HepG2 (cell line): ENCODE results near the gene PSMD1. TPM values are rescaled to one million over a fixed set of nuclear protein-coding genes. Genes with fewer than 3 reads are reported as not detected.

Source experiments
- DMAP1 ChIP-seq: IDR thresholded peaks from 2 replicates; pipeline ENCODE4 v1.6.1; 2016
- GABPB1 ChIP-seq: IDR thresholded peaks from 2 replicates; pipeline ENCODE4 v1.6.1; 2016; ENCODE audit warnings: mild to moderate bottlenecking, missing genetic modification reagents, moderate library complexity, missing compliant biosample characterization
- HDAC1 ChIP-seq: sonication (generic); formaldehyde crosslinking; IDR thresholded peaks from 2 replicates; pipeline ENCODE4 v1.5.1; 2020; ENCODE audit warnings: mild to moderate bottlenecking, missing genetic modification reagents
- KLF12 ChIP-seq: sonication (generic); formaldehyde crosslinking; IDR thresholded peaks from 2 replicates; pipeline ENCODE4 v1.4.0; 2020; ENCODE audit warnings: missing genetic modification reagents, borderline replicate concordance
- NKX3-1 ChIP-seq: sonication (generic); formaldehyde crosslinking; IDR thresholded peaks from 2 replicates; pipeline ENCODE4 v1.5.0; 2020; ENCODE audit warnings: missing genetic modification reagents
- ZFX ChIP-seq: sonication (generic); formaldehyde crosslinking; IDR thresholded peaks from 2 replicates; pipeline ENCODE4 v1.4.0; 2020; ENCODE audit warnings: mild to moderate bottlenecking, low read depth, missing genetic modification reagents, moderate library complexity
- ZNF232 ChIP-seq: sonication (generic); formaldehyde crosslinking; IDR thresholded peaks from 2 replicates; pipeline ENCODE4 v1.4.0; 2020; ENCODE audit warnings: missing genetic modification reagents, borderline replicate concordance
- ZNF546 ChIP-seq: sonication (generic); formaldehyde crosslinking; conservative IDR thresholded peaks from 2 replicates; pipeline ENCODE4 v1.8.1; 2023; ENCODE audit warnings: mild to moderate bottlenecking, missing genetic modification reagents
- polyA plus RNA-seq, 8 experiments: library from polyadenylated mRNA; depleted of rRNA in 3 of 8; stranded (reverse) in 7 of 8; unstranded in 1 of 8; fragments of >200 nt; fragmentation: Illumina TruSeq in 4 of 8; extraction: Trizol in 4 of 8; gene quantifications; 2 replicates each; pipeline versions ENCODE4 v1.2.1 to v1.2.3, GENCODE V29; 2011 to 2016; ENCODE audit warnings: low read depth in 4 of 8, missing spikeins in 1 of 8, mixed read lengths in 1 of 8; ENCODE audit not compliant: insufficient read depth in 1 of 8
- total RNA-seq, 5 experiments: library from RNA; depleted of rRNA; stranded (reverse); fragments of >200 nt; fragmentation: Illumina TruSeq; extraction: Trizol; gene quantifications; 2 replicates each; pipeline ENCODE4 v1.2.3, GENCODE V29; 2016; ENCODE audit warnings: low read depth in 1 of 5
- TF ChIP-seq, protein P1 (sequence below): sonication (generic); formaldehyde crosslinking; IDR thresholded peaks from 2 replicates; pipeline ENCODE4 v1.5.1; 2020; ENCODE audit warnings: mild to moderate bottlenecking, missing genetic modification reagents, moderate library complexity
- TF ChIP-seq, protein P2 (sequence below): sonication (generic); formaldehyde crosslinking; IDR thresholded peaks from 2 replicates; pipeline ENCODE4 v1.9.0; 2022; ENCODE audit warnings: missing genetic modification reagents, mild to moderate bottlenecking, borderline replicate concordance
- TF ChIP-seq, protein P3 (sequence below): sonication (generic); formaldehyde crosslinking; IDR thresholded peaks from 2 replicates; pipeline ENCODE4 v1.4.0; 2020; ENCODE audit warnings: missing genetic modification reagents

The PSMD1 gene
- total and polyA plus RNA-seq, 2 of the 13 experiments (the other 11 are each of a cell fraction or from before 2014, with no cell fraction given) = 136 to 191 TPM

DNA sequence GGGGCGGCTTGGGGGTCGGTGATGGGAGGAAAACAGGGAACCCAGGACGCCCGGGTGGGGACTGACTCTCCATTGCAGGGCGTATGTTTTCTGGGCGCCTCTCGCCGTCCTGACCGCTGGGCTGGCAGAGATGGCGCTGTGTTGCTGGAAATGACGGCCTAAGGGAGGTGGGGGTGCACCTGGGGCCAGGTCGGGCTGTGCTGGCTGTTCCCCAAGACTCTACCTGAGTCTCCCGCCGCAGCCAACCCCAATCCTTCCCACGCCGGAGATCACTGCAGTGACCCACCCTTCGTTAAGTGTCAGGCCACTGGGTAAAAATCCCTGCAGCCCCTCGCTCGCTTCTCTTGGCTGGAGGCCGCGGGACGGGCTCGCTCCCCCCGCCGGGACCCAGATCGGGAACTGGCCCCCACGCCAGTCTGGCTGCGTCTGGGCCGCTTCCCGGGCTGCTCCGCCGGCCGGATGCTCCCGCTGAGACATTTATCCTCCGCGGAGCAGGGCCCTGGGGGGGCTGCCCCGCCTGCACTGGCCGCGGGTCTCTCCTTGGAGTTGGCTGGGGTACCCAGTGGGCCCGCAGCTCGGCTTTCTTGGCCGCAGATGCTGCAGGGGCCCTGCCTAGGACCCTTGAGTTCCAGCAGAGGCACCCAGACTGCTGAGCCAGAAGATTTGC, 134.0 kb downstream of the PSMD1 start (continued):
- TF ChIP-seq, protein P1, sequence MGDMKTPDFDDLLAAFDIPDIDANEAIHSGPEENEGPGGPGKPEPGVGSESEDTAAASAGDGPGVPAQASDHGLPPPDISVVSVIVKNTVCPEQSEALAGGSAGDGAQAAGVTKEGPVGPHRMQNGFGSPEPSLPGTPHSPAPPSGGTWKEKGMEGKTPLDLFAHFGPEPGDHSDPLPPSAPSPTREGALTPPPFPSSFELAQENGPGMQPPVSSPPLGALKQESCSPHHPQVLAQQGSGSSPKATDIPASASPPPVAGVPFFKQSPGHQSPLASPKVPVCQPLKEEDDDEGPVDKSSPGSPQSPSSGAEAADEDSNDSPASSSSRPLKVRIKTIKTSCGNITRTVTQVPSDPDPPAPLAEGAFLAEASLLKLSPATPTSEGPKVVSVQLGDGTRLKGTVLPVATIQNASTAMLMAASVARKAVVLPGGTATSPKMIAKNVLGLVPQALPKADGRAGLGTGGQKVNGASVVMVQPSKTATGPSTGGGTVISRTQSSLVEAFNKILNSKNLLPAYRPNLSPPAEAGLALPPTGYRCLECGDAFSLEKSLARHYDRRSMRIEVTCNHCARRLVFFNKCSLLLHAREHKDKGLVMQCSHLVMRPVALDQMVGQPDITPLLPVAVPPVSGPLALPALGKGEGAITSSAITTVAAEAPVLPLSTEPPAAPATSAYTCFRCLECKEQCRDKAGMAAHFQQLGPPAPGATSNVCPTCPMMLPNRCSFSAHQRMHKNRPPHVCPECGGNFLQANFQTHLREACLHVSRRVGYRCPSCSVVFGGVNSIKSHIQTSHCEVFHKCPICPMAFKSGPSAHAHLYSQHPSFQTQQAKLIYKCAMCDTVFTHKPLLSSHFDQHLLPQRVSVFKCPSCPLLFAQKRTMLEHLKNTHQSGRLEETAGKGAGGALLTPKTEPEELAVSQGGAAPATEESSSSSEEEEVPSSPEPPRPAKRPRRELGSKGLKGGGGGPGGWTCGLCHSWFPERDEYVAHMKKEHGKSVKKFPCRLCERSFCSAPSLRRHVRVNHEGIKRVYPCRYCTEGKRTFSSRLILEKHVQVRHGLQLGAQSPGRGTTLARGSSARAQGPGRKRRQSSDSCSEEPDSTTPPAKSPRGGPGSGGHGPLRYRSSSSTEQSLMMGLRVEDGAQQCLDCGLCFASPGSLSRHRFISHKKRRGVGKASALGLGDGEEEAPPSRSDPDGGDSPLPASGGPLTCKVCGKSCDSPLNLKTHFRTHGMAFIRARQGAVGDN = peak; percentile 76; the same call in 1 of the 2 replicates
- peak; percentile 39; the same call in 1 of the 2 replicates for TF ChIP-seq HDAC1 (CRISPR knock-in tag)
- TF ChIP-seq GABPB1 (CRISPR knock-in tag) = peak; percentile 63; the same call in 1 of the 2 replicates
- 0 out of 2 replicates have a peak, but pooled peaks have one; percentile 19 for TF ChIP-seq KLF12 (CRISPR knock-in tag)
- TF ChIP-seq NKX3-1 = peak; percentile 62; the same call in 1 of the 2 replicates
- TF ChIP-seq DMAP1 (CRISPR knock-in tag) = 0 out of 2 replicates have a peak, but pooled peaks have one; percentile 42
- TF ChIP-seq, protein P2, sequence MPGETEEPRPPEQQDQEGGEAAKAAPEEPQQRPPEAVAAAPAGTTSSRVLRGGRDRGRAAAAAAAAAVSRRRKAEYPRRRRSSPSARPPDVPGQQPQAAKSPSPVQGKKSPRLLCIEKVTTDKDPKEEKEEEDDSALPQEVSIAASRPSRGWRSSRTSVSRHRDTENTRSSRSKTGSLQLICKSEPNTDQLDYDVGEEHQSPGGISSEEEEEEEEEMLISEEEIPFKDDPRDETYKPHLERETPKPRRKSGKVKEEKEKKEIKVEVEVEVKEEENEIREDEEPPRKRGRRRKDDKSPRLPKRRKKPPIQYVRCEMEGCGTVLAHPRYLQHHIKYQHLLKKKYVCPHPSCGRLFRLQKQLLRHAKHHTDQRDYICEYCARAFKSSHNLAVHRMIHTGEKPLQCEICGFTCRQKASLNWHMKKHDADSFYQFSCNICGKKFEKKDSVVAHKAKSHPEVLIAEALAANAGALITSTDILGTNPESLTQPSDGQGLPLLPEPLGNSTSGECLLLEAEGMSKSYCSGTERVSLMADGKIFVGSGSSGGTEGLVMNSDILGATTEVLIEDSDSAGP (CRISPR knock-in tag) = peak; percentile 56; the same call in 1 of the 2 replicates
- TF ChIP-seq, protein P3, sequence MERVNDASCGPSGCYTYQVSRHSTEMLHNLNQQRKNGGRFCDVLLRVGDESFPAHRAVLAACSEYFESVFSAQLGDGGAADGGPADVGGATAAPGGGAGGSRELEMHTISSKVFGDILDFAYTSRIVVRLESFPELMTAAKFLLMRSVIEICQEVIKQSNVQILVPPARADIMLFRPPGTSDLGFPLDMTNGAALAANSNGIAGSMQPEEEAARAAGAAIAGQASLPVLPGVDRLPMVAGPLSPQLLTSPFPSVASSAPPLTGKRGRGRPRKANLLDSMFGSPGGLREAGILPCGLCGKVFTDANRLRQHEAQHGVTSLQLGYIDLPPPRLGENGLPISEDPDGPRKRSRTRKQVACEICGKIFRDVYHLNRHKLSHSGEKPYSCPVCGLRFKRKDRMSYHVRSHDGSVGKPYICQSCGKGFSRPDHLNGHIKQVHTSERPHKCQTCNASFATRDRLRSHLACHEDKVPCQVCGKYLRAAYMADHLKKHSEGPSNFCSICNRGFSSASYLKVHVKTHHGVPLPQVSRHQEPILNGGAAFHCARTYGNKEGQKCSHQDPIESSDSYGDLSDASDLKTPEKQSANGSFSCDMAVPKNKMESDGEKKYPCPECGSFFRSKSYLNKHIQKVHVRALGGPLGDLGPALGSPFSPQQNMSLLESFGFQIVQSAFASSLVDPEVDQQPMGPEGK (CRISPR knock-in tag) = peak; percentile 91
- peak; percentile 83 for TF ChIP-seq ZFX (CRISPR knock-in tag)
- 0 out of 2 replicates have a peak, but pooled peaks have one; percentile 73 for TF ChIP-seq ZNF546 (CRISPR knock-in tag)
- TF ChIP-seq ZNF232 (CRISPR knock-in tag) = 0 out of 2 replicates have a peak, but pooled peaks have one; percentile 36
